A549 (cell line): Measurements from ENCODE around the gene THSD7A. TPM values are rescaled to one million over a fixed set of nuclear protein-coding genes. Genes with fewer than 3 reads are reported as not detected.
A peak's percentile ranks its signal among the peaks of the same experiment; 100 is the strongest.

Experiments used
- ATAC-seq, 2 experiments: fragments of 200-7000 bp in 1 of 2; fragments of >200 bp in 1 of 2; cut with Nextera tagmentation in 1 of 2; cut with Tn5 transposase in 1 of 2; 3 replicates each; pipeline versions ENCODE4 v1.8.0 to v1.9.1; 2018 to 2020; ENCODE audit warnings: mild to moderate bottlenecking in 1 of 2, moderate library complexity in 1 of 2
- CTCF ChIA-PET: fragments of 300-600 bp; sonication (Branson Sonifier 250); formaldehyde crosslinking; extraction: SDS; loops from one replicate; lab custom pipeline; 2021; ENCODE audit warnings: antibody characterized with exemption, inconsistent platforms; lab: Yijun Ruan, JAX
- POLR2A ChIA-PET: fragments of 350-600 bp; formaldehyde crosslinking; extraction: SDS; loops from one replicate; lab custom pipeline; 2021; ENCODE audit warnings: antibody characterized with exemption, inconsistent platforms; lab: Yijun Ruan, JAX
- DNase-seq, 2 experiments: peaks; one replicate each; pipeline versions ENCODE4 v3.0.0 to v3.0.0-alpha.2; 2011 to 2016; ENCODE audit warnings: low read depth in 1 of 2, low spot score in 1 of 2
- FAIRE-seq: peaks from 2 replicates; lab custom pipeline; 2011; peaks lifted over from hg19 to GRCh38; lab: Jason Lieb, UNC
- H3K27ac ChIP-seq, 2 experiments: fragments of >200 bp; sonication (Bioruptor Twin); formaldehyde crosslinking; 3 replicates each; pipeline ENCODE4 v1.5.1; 2016 to 2017
- H3K4me1 ChIP-seq: fragments of >200 bp; sonication (Bioruptor Twin); formaldehyde crosslinking; 3 replicates; pipeline ENCODE4 v1.6.1; 2016
- H3K4me2 ChIP-seq: fragments of >200 bp; sonication (Bioruptor Twin); formaldehyde crosslinking; 3 replicates; pipeline ENCODE4 v1.6.1; 2016
- H3K4me3 ChIP-seq: fragments of >200 bp; sonication (Bioruptor Twin); formaldehyde crosslinking; 3 replicates; pipeline ENCODE4 v1.5.1; 2016
- H3K9me3 ChIP-seq: fragments of >200 bp; sonication (Bioruptor Twin); formaldehyde crosslinking; 3 replicates; pipeline ENCODE4 v1.6.1; 2016
- BHLHE40 ChIP-seq: IDR thresholded peaks from 2 replicates; pipeline ENCODE4 v1.6.1; 2012; ENCODE audit warnings: low read depth, low read length, inconsistent platforms
- CEBPB ChIP-seq, 2 experiments: fragments of >200 bp in 1 of 2; sonication (Bioruptor Twin) in 1 of 2; formaldehyde crosslinking in 1 of 2; IDR thresholded peaks; 2 replicates each; pipeline ENCODE4 v1.6.1; 2012 to 2016
- ESRRA ChIP-seq: fragments of 150-350 bp; IDR thresholded peaks from 2 replicates; pipeline ENCODE4 v1.6.1; 2014; ENCODE audit warnings: mild to moderate bottlenecking, low read length, borderline replicate concordance
- HDAC2 ChIP-seq: fragments of 200-600 bp; sonication (generic); IDR thresholded peaks from 2 replicates; pipeline ENCODE4 v1.6.1; 2016
- HEYL ChIP-seq: fragments of 250-450 bp; sonication (Bioruptor Pico); IDR thresholded peaks from 2 replicates; pipeline ENCODE4 v1.8.0; 2021; ENCODE audit warnings: mild to moderate bottlenecking, moderate library complexity
- JUN ChIP-seq, 2 experiments: fragments of >200 bp; sonication (Bioruptor Twin); formaldehyde crosslinking; IDR thresholded peaks; 2 replicates in 1 of 2; 3 replicates in 1 of 2; pipeline ENCODE4 v1.6.1; 2016 to 2017
- JUNB ChIP-seq: fragments of >200 bp; sonication (Bioruptor Twin); formaldehyde crosslinking; IDR thresholded peaks from 2 replicates; pipeline ENCODE4 v1.6.1; 2016
- MAFK ChIP-seq: fragments of 450-650 bp; IDR thresholded peaks from 2 replicates; pipeline ENCODE4 v1.6.1; 2014; ENCODE audit not compliant: partially characterized antibody
- PHF8 ChIP-seq: fragments of 200-600 bp; sonication (generic); IDR thresholded peaks from 2 replicates; pipeline ENCODE4 v1.6.1; 2016; ENCODE audit warnings: low read depth, mild to moderate bottlenecking, antibody characterized with exemption, moderate library complexity, borderline replicate concordance
- RARB ChIP-seq: fragments of 250-450 bp; sonication (Bioruptor Pico); IDR thresholded peaks from 2 replicates; pipeline ENCODE4 v1.8.0; 2021; ENCODE audit warnings: mild to moderate bottlenecking, moderate library complexity
- RCOR1 ChIP-seq: fragments of 150-350 bp; IDR thresholded peaks from 2 replicates; pipeline ENCODE4 v1.6.1; 2014; ENCODE audit warnings: antibody characterized with exemption, low read length, low read depth
- RNF2 ChIP-seq: fragments of 200-600 bp; sonication (generic); IDR thresholded peaks from 2 replicates; pipeline ENCODE4 v1.6.1; 2016; ENCODE audit warnings: low read depth, mild to moderate bottlenecking, antibody characterized with exemption, moderate library complexity, borderline replicate concordance
- SMC3 ChIP-seq: fragments of >200 bp; sonication (Bioruptor Twin); formaldehyde crosslinking; IDR thresholded peaks from 3 replicates; pipeline ENCODE4 v1.6.1; 2018; ENCODE audit warnings: inconsistent platforms
- SREBF2 ChIP-seq: fragments of 450-650 bp; IDR thresholded peaks from 2 replicates; pipeline ENCODE4 v1.6.1; 2014; ENCODE audit warnings: mild to moderate bottlenecking, moderate library complexity
- ZC3H11A ChIP-seq: fragments of 450-650 bp; IDR thresholded peaks from 2 replicates; pipeline ENCODE4 v1.6.1; 2014; ENCODE audit warnings: antibody characterized with exemption, mild to moderate bottlenecking
- ZNF302 ChIP-seq: fragments of 250-450 bp; sonication (Bioruptor Pico); IDR thresholded peaks from 2 replicates; pipeline ENCODE4 v1.9.0; 2021; ENCODE audit warnings: inconsistent platforms, mild to moderate bottlenecking, moderate library complexity
- WGBS: methylation state at CpG from one replicate; pipeline ENCODE4 v1.1.6; 2017; ENCODE audit errors: missing lambda C conversion rate; 5-methylcytosine and 5-hydroxymethylcytosine counted together
- polyA plus RNA-seq, 4 experiments: library from polyadenylated mRNA; depleted of rRNA in 3 of 4; stranded (reverse); fragments of >200 nt; fragmentation: RNase III in 1 of 4; extraction: RNeasy Plus Mini Kit Qiagen cat#74134 plus additional on column Dnase treatment in 1 of 4; gene quantifications; 2 replicates in 3 of 4; 3 replicates in 1 of 4; pipeline ENCODE4 v1.2.3, GENCODE V29; 2011 to 2017
- TF ChIP-seq, protein P1 (sequence below): fragments of 250-450 bp; sonication (Bioruptor Pico); IDR thresholded peaks from 2 replicates; pipeline ENCODE4 v1.5.0; 2020; ENCODE audit warnings: low read depth, mild to moderate bottlenecking, moderate library complexity
- TF ChIP-seq, protein P2 (sequence below): fragments of 250-450 bp; sonication (Bioruptor Pico); IDR thresholded peaks from 2 replicates; pipeline ENCODE4 v1.5.0; 2021; ENCODE audit warnings: mild to moderate bottlenecking, moderate library complexity, borderline replicate concordance
- TF ChIP-seq, protein P3 (sequence below): IDR thresholded peaks from 2 replicates; pipeline ENCODE4 v1.6.1; 2012
- TF ChIP-seq, protein P4 (sequence below): fragments of 150-350 bp; IDR thresholded peaks from 2 replicates; pipeline ENCODE4 v1.6.1; 2014; ENCODE audit warnings: low read depth, mild to moderate bottlenecking, low read length
- TF ChIP-seq, protein P5 (sequence below): fragments of >200 bp; sonication (Bioruptor Twin); formaldehyde crosslinking; IDR thresholded peaks from 3 replicates; pipeline ENCODE4 v1.5.1; 2016
- TF ChIP-seq, protein P6 (sequence below): fragments of >200 bp; sonication (Bioruptor Twin); formaldehyde crosslinking; IDR thresholded peaks from 2 replicates; pipeline ENCODE4 v1.6.1; 2016

The THSD7A gene
- polyA plus RNA-seq, 2 of the 4 experiments (the other 2 are of a cell fraction): 5.7 to 11.8 TPM

DNA sequence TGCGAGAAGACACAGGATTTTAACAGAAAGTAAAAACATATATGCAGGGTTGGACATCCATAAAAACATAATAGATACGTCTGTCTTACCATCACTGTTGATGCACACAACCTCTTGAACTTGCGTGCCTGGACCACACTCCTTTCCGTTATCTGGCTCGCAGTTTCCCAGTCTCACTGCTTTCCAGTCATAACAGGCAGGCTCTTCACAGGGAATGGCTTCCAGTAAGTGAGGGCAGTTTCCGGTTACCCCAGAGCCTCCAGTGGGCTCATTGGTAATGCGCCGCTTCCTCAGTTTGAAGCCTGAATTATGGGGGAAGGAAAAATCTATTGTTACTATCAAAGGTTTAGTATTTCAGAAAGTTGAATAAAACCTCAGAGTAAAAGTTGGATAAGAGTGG lies 290.7 kb downstream of the THSD7A start:
- ATAC-seq (no peak), FAIRE-seq (no peak), DNase-seq (no peak)
- Histone ChIP-seq H3K9me3 (peaks cover 8% of the 10 kb centered on the region; the same call in 1 of the 3 replicates), H3K4me3 (no peak overlapping the region), H3K27ac (no peak overlapping the region), H3K4me2 (no peak overlapping the region), H3K4me1 (0 out of 3 replicates have a peak, but pooled peaks cover 5% of the 10 kb centered on the region)
- POLR2A ChIA-PET: no interaction called here
- 91% methylated on average over 8 of the region's 8 CpGs for WGBS
- no peak for TF ChIP-seq ZC3H11A
- TF ChIP-seq SREBF2: no peak
- TF ChIP-seq RARB (CRISPR knock-in tag): no peak
- no peak for TF ChIP-seq BHLHE40
- TF ChIP-seq PHF8: no peak
- no peak for TF ChIP-seq ESRRA
- TF ChIP-seq RNF2: no peak
- TF ChIP-seq, protein P1, sequence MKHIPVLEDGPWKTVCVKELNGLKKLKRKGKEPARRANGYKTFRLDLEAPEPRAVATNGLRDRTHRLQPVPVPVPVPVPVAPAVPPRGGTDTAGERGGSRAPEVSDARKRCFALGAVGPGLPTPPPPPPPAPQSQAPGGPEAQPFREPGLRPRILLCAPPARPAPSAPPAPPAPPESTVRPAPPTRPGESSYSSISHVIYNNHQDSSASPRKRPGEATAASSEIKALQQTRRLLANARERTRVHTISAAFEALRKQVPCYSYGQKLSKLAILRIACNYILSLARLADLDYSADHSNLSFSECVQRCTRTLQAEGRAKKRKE (CRISPR knock-in tag): no peak
- TF ChIP-seq CEBPB (IDR thresholded peaks at IDR 0.05): no peak
- no peak for TF ChIP-seq HEYL (CRISPR knock-in tag)
- TF ChIP-seq, protein P2, sequence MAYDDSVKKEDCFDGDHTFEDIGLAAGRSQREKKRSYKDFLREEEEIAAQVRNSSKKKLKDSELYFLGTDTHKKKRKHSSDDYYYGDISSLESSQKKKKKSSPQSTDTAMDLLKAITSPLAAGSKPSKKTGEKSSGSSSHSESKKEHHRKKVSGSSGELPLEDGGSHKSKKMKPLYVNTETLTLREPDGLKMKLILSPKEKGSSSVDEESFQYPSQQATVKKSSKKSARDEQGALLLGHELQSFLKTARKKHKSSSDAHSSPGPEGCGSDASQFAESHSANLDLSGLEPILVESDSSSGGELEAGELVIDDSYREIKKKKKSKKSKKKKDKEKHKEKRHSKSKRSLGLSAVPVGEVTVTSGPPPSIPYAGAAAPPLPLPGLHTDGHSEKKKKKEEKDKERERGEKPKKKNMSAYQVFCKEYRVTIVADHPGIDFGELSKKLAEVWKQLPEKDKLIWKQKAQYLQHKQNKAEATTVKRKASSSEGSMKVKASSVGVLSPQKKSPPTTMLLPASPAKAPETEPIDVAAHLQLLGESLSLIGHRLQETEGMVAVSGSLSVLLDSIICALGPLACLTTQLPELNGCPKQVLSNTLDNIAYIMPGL (CRISPR knock-in tag): no peak
- no peak for TF ChIP-seq MAFK
- TF ChIP-seq, protein P3, sequence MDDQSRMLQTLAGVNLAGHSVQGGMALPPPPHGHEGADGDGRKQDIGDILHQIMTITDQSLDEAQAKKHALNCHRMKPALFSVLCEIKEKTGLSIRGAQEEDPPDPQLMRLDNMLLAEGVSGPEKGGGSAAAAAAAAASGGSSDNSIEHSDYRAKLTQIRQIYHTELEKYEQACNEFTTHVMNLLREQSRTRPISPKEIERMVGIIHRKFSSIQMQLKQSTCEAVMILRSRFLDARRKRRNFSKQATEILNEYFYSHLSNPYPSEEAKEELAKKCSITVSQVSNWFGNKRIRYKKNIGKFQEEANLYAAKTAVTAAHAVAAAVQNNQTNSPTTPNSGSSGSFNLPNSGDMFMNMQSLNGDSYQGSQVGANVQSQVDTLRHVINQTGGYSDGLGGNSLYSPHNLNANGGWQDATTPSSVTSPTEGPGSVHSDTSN: no peak
- TF ChIP-seq HDAC2: no peak
- no peak for TF ChIP-seq RCOR1
- TF ChIP-seq, protein P4, sequence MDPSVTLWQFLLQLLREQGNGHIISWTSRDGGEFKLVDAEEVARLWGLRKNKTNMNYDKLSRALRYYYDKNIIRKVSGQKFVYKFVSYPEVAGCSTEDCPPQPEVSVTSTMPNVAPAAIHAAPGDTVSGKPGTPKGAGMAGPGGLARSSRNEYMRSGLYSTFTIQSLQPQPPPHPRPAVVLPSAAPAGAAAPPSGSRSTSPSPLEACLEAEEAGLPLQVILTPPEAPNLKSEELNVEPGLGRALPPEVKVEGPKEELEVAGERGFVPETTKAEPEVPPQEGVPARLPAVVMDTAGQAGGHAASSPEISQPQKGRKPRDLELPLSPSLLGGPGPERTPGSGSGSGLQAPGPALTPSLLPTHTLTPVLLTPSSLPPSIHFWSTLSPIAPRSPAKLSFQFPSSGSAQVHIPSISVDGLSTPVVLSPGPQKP: no peak
- CTCF ChIA-PET: no interaction called here

DNA sequence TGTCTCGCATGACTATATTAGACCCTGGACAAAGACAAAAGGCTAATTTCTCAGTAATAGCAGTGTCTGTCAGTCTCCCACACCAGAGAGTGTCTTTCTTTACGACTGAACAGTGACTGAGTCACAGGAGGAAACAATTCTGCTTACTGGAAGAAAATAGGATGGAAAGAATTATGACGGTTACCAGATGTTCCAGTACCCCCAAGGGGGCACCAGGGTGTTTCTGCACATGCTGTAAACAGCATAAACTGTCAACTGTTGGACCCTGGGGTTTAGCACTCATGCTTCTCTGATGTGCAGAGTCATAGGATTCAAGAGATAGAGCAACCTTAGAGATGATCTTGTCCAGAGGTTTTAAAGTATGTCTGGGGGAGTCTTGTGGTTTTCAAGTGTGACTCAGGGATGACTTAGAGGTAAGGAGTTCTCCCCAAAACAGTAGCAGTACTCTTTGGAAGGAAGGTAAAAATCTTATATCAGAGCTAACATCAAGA lies 291.7 kb downstream of the THSD7A start:
- no peak for DNase-seq
- POLR2A ChIA-PET: no interaction called here
- 32% methylated on average over 3 of the region's 3 CpGs for WGBS
- TF ChIP-seq HEYL (CRISPR knock-in tag) (no peak), JUN (IDR thresholded peaks at IDR 0.05) (no peak), SMC3 (no peak), ZNF302 (no peak), JUNB (no peak)
- TF ChIP-seq, protein P2 (CRISPR knock-in tag): no peak
- TF ChIP-seq, protein P1 (CRISPR knock-in tag): no peak
- TF ChIP-seq, protein P5, sequence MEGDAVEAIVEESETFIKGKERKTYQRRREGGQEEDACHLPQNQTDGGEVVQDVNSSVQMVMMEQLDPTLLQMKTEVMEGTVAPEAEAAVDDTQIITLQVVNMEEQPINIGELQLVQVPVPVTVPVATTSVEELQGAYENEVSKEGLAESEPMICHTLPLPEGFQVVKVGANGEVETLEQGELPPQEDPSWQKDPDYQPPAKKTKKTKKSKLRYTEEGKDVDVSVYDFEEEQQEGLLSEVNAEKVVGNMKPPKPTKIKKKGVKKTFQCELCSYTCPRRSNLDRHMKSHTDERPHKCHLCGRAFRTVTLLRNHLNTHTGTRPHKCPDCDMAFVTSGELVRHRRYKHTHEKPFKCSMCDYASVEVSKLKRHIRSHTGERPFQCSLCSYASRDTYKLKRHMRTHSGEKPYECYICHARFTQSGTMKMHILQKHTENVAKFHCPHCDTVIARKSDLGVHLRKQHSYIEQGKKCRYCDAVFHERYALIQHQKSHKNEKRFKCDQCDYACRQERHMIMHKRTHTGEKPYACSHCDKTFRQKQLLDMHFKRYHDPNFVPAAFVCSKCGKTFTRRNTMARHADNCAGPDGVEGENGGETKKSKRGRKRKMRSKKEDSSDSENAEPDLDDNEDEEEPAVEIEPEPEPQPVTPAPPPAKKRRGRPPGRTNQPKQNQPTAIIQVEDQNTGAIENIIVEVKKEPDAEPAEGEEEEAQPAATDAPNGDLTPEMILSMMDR: no peak
- TF ChIP-seq, protein P6, sequence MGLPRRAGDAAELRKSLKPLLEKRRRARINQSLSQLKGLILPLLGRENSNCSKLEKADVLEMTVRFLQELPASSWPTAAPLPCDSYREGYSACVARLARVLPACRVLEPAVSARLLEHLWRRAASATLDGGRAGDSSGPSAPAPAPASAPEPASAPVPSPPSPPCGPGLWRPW: no peak
- 0 out of 3 replicates have a peak, but pooled peaks cover 5% of the 10 kb centered on the region for H3K4me1 ChIP-seq
- ATAC-seq: peak in 1 of 2 experiments; percentile 39; a peak in 1 of 6 replicates
- H3K27ac ChIP-seq: 0 out of 6 replicates have a peak overlapping the region, but pooled peaks of 1 of the 2 experiments have one; percentile 18
- H3K4me2 ChIP-seq: peak overlapping the region; percentile 29; the same call in 1 of the 3 replicates
- H3K4me3 ChIP-seq: no peak overlapping the region
- H3K9me3 ChIP-seq: peaks cover 8% of the 10 kb centered on the region; the same call in 1 of the 3 replicates
- CTCF ChIA-PET: no interaction called here
- no peak for FAIRE-seq
